ENCODE measurements around the gene SERPINB6. TPM values are rescaled to one million over a fixed set of nuclear protein-coding genes. Genes with fewer than 3 reads are reported as not detected.

The SERPINB6 gene
- total RNA-seq, 4 donors from 2014 or later: 84.9 to 266 (median 203) TPM

DNA sequence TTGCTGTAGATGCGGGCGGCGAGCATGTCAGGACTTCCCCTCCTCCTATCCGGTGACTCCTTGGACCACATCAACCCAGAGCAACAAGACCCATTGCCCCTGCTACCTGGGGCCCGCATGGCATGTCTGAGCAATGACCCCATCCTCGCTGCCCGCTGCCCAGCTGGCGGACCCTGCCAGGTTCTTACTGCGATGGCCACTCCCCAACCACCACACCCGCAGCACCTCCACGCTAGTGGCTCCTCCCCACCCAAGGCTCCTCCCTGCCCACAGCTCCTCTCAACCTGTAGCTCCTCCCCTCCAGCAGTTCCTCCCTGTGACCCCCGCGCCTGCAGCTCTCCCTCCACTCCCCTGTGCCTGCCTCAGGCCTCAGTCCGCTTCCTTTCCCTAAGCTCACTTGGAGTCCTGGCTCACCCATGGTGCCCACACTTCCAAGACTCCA lies 50.7 kb downstream of the SERPINB6 start:
- no peak overlapping the region for H3K4me3 ChIP-seq
- no peaks in the 10 kb centered on the region for H3K36me3 ChIP-seq
- H3K4me1 ChIP-seq: no peaks in the 10 kb centered on the region
- intact Hi-C loops (cut with DNase I; ENCODE audit: low total_unique reads): no loop called here
- H3K27me3 ChIP-seq: no peaks in the 10 kb centered on the region
- no peak for TF ChIP-seq POLR2A (IDR thresholded peaks at IDR 0.05)
- TF ChIP-seq, protein P1, sequence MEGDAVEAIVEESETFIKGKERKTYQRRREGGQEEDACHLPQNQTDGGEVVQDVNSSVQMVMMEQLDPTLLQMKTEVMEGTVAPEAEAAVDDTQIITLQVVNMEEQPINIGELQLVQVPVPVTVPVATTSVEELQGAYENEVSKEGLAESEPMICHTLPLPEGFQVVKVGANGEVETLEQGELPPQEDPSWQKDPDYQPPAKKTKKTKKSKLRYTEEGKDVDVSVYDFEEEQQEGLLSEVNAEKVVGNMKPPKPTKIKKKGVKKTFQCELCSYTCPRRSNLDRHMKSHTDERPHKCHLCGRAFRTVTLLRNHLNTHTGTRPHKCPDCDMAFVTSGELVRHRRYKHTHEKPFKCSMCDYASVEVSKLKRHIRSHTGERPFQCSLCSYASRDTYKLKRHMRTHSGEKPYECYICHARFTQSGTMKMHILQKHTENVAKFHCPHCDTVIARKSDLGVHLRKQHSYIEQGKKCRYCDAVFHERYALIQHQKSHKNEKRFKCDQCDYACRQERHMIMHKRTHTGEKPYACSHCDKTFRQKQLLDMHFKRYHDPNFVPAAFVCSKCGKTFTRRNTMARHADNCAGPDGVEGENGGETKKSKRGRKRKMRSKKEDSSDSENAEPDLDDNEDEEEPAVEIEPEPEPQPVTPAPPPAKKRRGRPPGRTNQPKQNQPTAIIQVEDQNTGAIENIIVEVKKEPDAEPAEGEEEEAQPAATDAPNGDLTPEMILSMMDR (IDR thresholded peaks at IDR 0.05): no peak
- H3K9me3 ChIP-seq: no peaks in the 10 kb centered on the region
- H3K27ac ChIP-seq: no peak overlapping the region
- no peak for DNase-seq

GRCh38 chr6:2919886-2920285 lies 51.5 kb downstream of the SERPINB6 start:
- DNase-seq: no peak
- intact Hi-C loops (cut with DNase I; ENCODE audit: low total_unique reads): no loop called here
- H3K36me3 ChIP-seq: no peaks in the 10 kb centered on the region

GRCh38 chr6:2919401-2919800 lies 52.0 kb downstream of the SERPINB6 start:
- DNase-seq: no peak
- intact Hi-C loops (cut with DNase I; ENCODE audit: low total_unique reads): no loop called here

More at GRCh38 chr6:2919886-2920285, 51.5 kb downstream of the SERPINB6 start:
- no peak for TF ChIP-seq POLR2A (IDR thresholded peaks at IDR 0.05)
- TF ChIP-seq, protein P1 (IDR thresholded peaks at IDR 0.05): no peak
- Histone ChIP-seq H3K4me1 (no peaks in the 10 kb centered on the region), H3K9me3 (no peaks in the 10 kb centered on the region), H3K4me3 (no peak overlapping the region), H3K27me3 (no peaks in the 10 kb centered on the region), H3K27ac (no peak overlapping the region)

GRCh38 chr6:2918936-2919335 lies 52.4 kb downstream of the SERPINB6 start:
- Histone ChIP-seq H3K9me3 (no peaks in the 10 kb centered on the region), H3K4me3 (no peak overlapping the region), H3K27me3 (no peaks in the 10 kb centered on the region), H3K4me1 (no peaks in the 10 kb centered on the region), H3K27ac (no peak overlapping the region), H3K36me3 (no peaks in the 10 kb centered on the region)
- no peak for TF ChIP-seq POLR2A (IDR thresholded peaks at IDR 0.05)
- TF ChIP-seq, protein P1 (IDR thresholded peaks at IDR 0.05): no peak
- intact Hi-C loops (cut with DNase I; ENCODE audit: low total_unique reads): no loop called here
- DNase-seq: no peak

More at GRCh38 chr6:2919401-2919800, 52.0 kb downstream of the SERPINB6 start:
- Histone ChIP-seq H3K4me3 (no peak overlapping the region), H3K27me3 (no peaks in the 10 kb centered on the region), H3K36me3 (no peaks in the 10 kb centered on the region), H3K4me1 (no peaks in the 10 kb centered on the region), H3K9me3 (no peaks in the 10 kb centered on the region), H3K27ac (no peak overlapping the region)
- no peak for TF ChIP-seq POLR2A (IDR thresholded peaks at IDR 0.05)
- TF ChIP-seq, protein P1 (IDR thresholded peaks at IDR 0.05): no peak

DNA sequence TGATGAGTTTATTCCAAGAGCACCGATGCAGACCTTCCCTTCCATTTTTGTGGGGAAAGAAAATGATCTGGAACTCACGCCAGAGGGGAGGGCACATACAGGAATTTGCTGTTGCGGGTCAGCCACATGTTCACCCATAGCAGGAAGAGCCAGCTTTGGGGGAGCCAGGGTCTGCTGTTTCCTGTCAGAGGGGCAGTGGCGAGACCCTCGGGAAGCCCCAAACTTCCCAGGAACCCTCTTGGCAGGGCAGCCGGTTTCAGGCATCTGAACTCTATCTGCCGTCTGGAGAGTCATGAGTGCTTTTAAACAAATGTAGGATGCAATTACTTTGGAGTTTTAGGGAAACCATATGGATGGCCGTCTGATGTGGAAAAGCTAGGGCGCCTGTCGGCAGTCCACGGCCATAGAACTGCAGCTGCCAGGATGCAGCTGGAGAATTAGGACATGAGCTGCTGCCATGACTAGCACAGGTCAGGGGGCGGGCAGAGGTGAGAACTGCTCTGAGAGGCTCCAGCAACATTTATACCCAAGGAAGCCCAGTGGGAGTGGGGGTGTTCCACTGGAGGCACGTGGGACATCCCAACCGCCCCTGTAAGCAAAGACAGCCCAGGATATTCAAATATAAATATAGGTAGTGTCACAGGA lies 53.4 kb downstream of the SERPINB6 start:
- Histone ChIP-seq H3K36me3 (no peaks in the 10 kb centered on the region), H3K9me3 (no peaks in the 10 kb centered on the region), H3K4me3 (no peak overlapping the region), H3K27me3 (no peaks in the 10 kb centered on the region), H3K4me1 (no peaks in the 10 kb centered on the region), H3K27ac (no peak overlapping the region)
- intact Hi-C loops (cut with DNase I; ENCODE audit: low total_unique reads): no loop called here
- TF ChIP-seq, protein P1 (IDR thresholded peaks at IDR 0.05): no peak
- no peak for TF ChIP-seq POLR2A (IDR thresholded peaks at IDR 0.05)
- no peak for DNase-seq

Data from uterus (tissue), 4 donors.